Stomach (tissue), 9 donors: Measurements from ENCODE around the gene C15orf62. TPM values are rescaled to one million over a fixed set of nuclear protein-coding genes. Genes with fewer than 3 reads are reported as not detected.

Experiments used
- DNase-seq, 2 donors: peaks; one replicate each; pipeline versions ENCODE4 v3.0.0 to v3.0.0-alpha.2; 2013 to 2019
- H3K27ac ChIP-seq, 5 donors: fragments of 200-600 bp in 4 of 5; sonication (generic) in 4 of 5; one replicate each; pipeline ENCODE4 v1.5.1; 2013 to 2019; ENCODE audit warnings: mild to moderate bottlenecking in 1 of 5, moderate library complexity in 1 of 5
- H3K27me3 ChIP-seq, 3 donors: fragments of 200-600 bp; sonication (generic); one replicate each; pipeline ENCODE4 v1.5.1; 2017 to 2019; ENCODE audit warnings: mixed run types in 1 of 3
- H3K36me3 ChIP-seq, 4 donors: fragments of 200-600 bp; sonication (generic); 1 replicate in 3 of 4; 2 replicates in 1 of 4; pipeline ENCODE4 v1.5.1; 2016 to 2019
- H3K4me1 ChIP-seq, 4 donors: fragments of 200-600 bp; sonication (generic); one replicate each; pipeline ENCODE4 v1.5.1; 2016 to 2019
- H3K4me3 ChIP-seq, 4 donors: fragments of 200-600 bp; sonication (generic) in 3 of 4; one replicate each; pipeline ENCODE4 v1.5.1; 2016 to 2019; ENCODE audit warnings: mild to moderate bottlenecking in 1 of 4
- H3K9me3 ChIP-seq, 4 donors: fragments of 200-600 bp; sonication (generic); one replicate each; pipeline ENCODE4 v1.5.1; 2016 to 2019
- CTCF ChIP-seq, 7 experiments: fragments of 450-650 bp in 4 of 7; fragments of 200-600 bp in 3 of 7; sonication (generic) in 3 of 7; IDR thresholded peaks; one replicate each; pipeline ENCODE4 v1.5.1; 2016 to 2019; ENCODE audit warnings: antibody characterized with exemption in 7 of 7, control low read depth in 2 of 7, mild to moderate bottlenecking in 1 of 7
- EP300 ChIP-seq: sonication (generic); formaldehyde crosslinking; IDR thresholded peaks from one replicate; pipeline ENCODE4 v1.6.1; 2017; ENCODE audit warnings: antibody characterized with exemption
- POLR2A ChIP-seq, 4 donors: fragments of 450-650 bp; IDR thresholded peaks; one replicate each; pipeline ENCODE4 v1.6.1; 2016; ENCODE audit warnings: antibody characterized with exemption in 4 of 4, control low read depth in 2 of 4, mild to moderate bottlenecking in 1 of 4, moderate library complexity in 1 of 4
- POLR2AphosphoS5 ChIP-seq, 3 donors: sonication (generic); formaldehyde crosslinking; IDR thresholded peaks; one replicate each; pipeline ENCODE4 v1.6.1; 2016; ENCODE audit warnings: antibody characterized with exemption in 3 of 3
- WGBS, 5 donors: extraction: QIAGEN DNeasy Blood & Tissue Kit in 3 of 5; methylation state at CpG; one replicate each; pipeline versions ENCODE4 v1.1.5 to v1.1.7; 2013 to 2018; 5-methylcytosine and 5-hydroxymethylcytosine counted together
- intact Hi-C: fragments of 100-400 bp; cut with DNase I; formaldehyde crosslinking; loops from one replicate; pipeline ENCODE4 v1.15.1; 2023; ENCODE audit warnings: low total_unique reads
- polyA plus RNA-seq, 3 donors: library from polyadenylated mRNA; stranded (reverse); fragments of 200-250 nt; gene quantifications; one replicate each; pipeline ENCODE4 v1.2.3, GENCODE V29; 2013
- total RNA-seq, 5 donors: library from RNA; depleted of rRNA; stranded (reverse); fragments of >200 nt; gene quantifications; one replicate each; pipeline versions ENCODE4 v1.1.0 to v1.2.3, GENCODE V29; 2014 to 2016
- donor health status: healthy with polysubstance abuse.
- donor health status: Bipolar disorder and iron deficiency.
- donor health status: healthy.

Gene C15orf62
- total and polyA plus RNA-seq, 8 donors = 0.25 to 39.3 (median 2.4) TPM; not detected in 4

- Histone ChIP-seq H3K27ac (no peak overlapping the region), H3K36me3 (peaks cover 0 to 8% (median 0%) of the 10 kb centered on the region in 4 donors), H3K4me1 (no peaks in the 10 kb centered on the region), H3K9me3 (no peaks in the 10 kb centered on the region), H3K4me3 (no peak overlapping the region), H3K27me3 (no peaks in the 10 kb centered on the region)
- DNase-seq = no peak
- no peak for TF ChIP-seq EP300
- TF ChIP-seq CTCF (IDR thresholded peaks at IDR 0.05) = no peak
- no peak for TF ChIP-seq POLR2A (IDR thresholded peaks at IDR 0.05)
- TF ChIP-seq POLR2AphosphoS5 (IDR thresholded peaks at IDR 0.05) = no peak
- intact Hi-C loops = no loop called here
- WGBS, 5 donors = 81 to 87% (median 85%) methylated on average over 2 of the region's 2 CpGs
Observed at GRCh38 chr15:40723919-40724318, 45.9 kb upstream of the C15orf62 start.

- no peak for TF ChIP-seq CTCF (IDR thresholded peaks at IDR 0.05)
- no peaks in the 10 kb centered on the region for H3K9me3 ChIP-seq
- H3K27ac ChIP-seq = no peak overlapping the region
- H3K4me1 ChIP-seq = no peaks in the 10 kb centered on the region
- no peaks in the 10 kb centered on the region for H3K27me3 ChIP-seq
- peaks cover 4 to 68% (median 45%) of the 10 kb centered on the region in 4 donors for H3K36me3 ChIP-seq
- intact Hi-C loops = no loop called here
- peak in 1 of 2 donors; percentile 20 for DNase-seq
- 63 to 89% (median 79%) methylated on average over 3 of the region's 3 CpGs for whole genome bisulfite sequencing, 5 donors
- H3K4me3 ChIP-seq = no peak overlapping the region
Observed at GRCh38 chr15:40731034-40731433, 38.7 kb upstream of the C15orf62 start.

GRCh38 chr15:40736575-40736974, 33.2 kb upstream of the C15orf62 start:
- intact Hi-C loops = no loop called here
- H3K4me1 ChIP-seq = no peaks in the 10 kb centered on the region
- no peaks in the 10 kb centered on the region for H3K27me3 ChIP-seq
- peaks cover 43 to 100% (median 96%) of the 10 kb centered on the region in 4 donors for H3K36me3 ChIP-seq
- DNase-seq = no peak
- H3K9me3 ChIP-seq = no peaks in the 10 kb centered on the region
- no peak overlapping the region for H3K27ac ChIP-seq
- no peak overlapping the region for H3K4me3 ChIP-seq
- TF ChIP-seq POLR2AphosphoS5 (IDR thresholded peaks at IDR 0.05) (no peak), EP300 (no peak), POLR2A (IDR thresholded peaks at IDR 0.05) (no peak), CTCF (IDR thresholded peaks at IDR 0.05) (no peak)
- 88 to 93% (median 91%) methylated on average over 4 of the region's 4 CpGs for WGBS, 5 donors

GRCh38 chr15:40737048-40737447, 32.7 kb upstream of the C15orf62 start:
- DNase-seq = no peak
- 56 to 82% (median 70%) methylated on average over 3 of the region's 3 CpGs for WGBS, 5 donors
- TF ChIP-seq EP300 = no peak
- no peak for TF ChIP-seq CTCF (IDR thresholded peaks at IDR 0.05)
- TF ChIP-seq POLR2A (IDR thresholded peaks at IDR 0.05) = no peak
- TF ChIP-seq POLR2AphosphoS5 (IDR thresholded peaks at IDR 0.05) = no peak
- no peaks in the 10 kb centered on the region for H3K27me3 ChIP-seq
- H3K9me3 ChIP-seq = no peaks in the 10 kb centered on the region
- H3K4me1 ChIP-seq = no peaks in the 10 kb centered on the region
- no peak overlapping the region for H3K27ac ChIP-seq
- no peak overlapping the region for H3K4me3 ChIP-seq
- intact Hi-C loops = no loop called here
- H3K36me3 ChIP-seq = peaks cover 43 to 100% (median 99%) of the 10 kb centered on the region in 4 donors
